ENCODE results near the gene ORM1. TPM values are rescaled to one million over a fixed set of nuclear protein-coding genes. Genes with fewer than 3 reads are reported as not detected.

The ORM1 gene
- total and polyA plus RNA-seq, 2 of the 8 experiments (the other 6 are each of a cell fraction or from before 2014, with no cell fraction given) = 0.32 TPM; not detected in 1

GRCh38 chr9:114278881-114279570 is 43.9 kb upstream of the ORM1 start:
- Histone ChIP-seq H3K23ac (ENCODE audit: insufficient read length) (no peak overlapping the region), H3K4me2 (ENCODE audit: insufficient read depth in 1 of 2, low read depth in 2 of 2, low read length in 2 of 2) (no peak overlapping the region), H3K79me1 (ENCODE audit: low read depth, low read length) (no peaks in the 10 kb centered on the region), H3K27me3 (replicated peaks in 1 of 4; ENCODE audit: control insufficient read depth in 3 of 4, extremely low read depth in 1 of 4, insufficient read depth in 3 of 4, low read length in 3 of 4) (no peaks in the 10 kb centered on the region), H2BK5ac (ENCODE audit: low read depth, low read length) (no peak overlapping the region), H3K9me3 (ENCODE audit: insufficient read depth in 2 of 2, low read depth in 1 of 2, low read length in 1 of 2) (no peaks in the 10 kb centered on the region), H3K4ac (replicated peaks; ENCODE audit: insufficient read length, low read depth, low read length) (no peak overlapping the region), H4K8ac (ENCODE audit: extremely low read depth, insufficient read depth, low read length) (no peak overlapping the region), H3K9ac (replicated peaks in 1 of 4; ENCODE audit: extremely low read depth in 1 of 4, low read depth in 3 of 4, low read length in 3 of 4) (no peak overlapping the region), H2BK120ac (replicated peaks; ENCODE audit: low read depth, low read length) (no peak overlapping the region), H3K23me2 (ENCODE audit: low read depth, low read length) (peaks cover 6% of the 10 kb centered on the region; the same call in 1 of the 2 replicates), H3K4me1 (replicated peaks in 1 of 4; ENCODE audit: control insufficient read depth in 3 of 4, insufficient read depth in 4 of 4, low read length in 3 of 4) (no peaks in the 10 kb centered on the region), H4K5ac (ENCODE audit: insufficient read length, low read depth, low read length) (no peak overlapping the region), H2AFZ (ENCODE audit: low read length) (no peak overlapping the region), H2BK15ac (ENCODE audit: low read length) (no peak overlapping the region), H3K27ac (ENCODE audit: low read depth, low read length) (no peak overlapping the region), H3K14ac (ENCODE audit: insufficient read length) (no peak overlapping the region), H3K36me3 (ENCODE audit: control insufficient read depth in 2 of 4, insufficient read depth in 4 of 4, low read length in 3 of 4) (no peaks in the 10 kb centered on the region; a peak in 1 of 8 replicates), H4K91ac (replicated peaks; ENCODE audit: insufficient read length, low read length) (no peak overlapping the region), H2BK12ac (ENCODE audit: low read depth, low read length) (no peak overlapping the region), H3K79me2 (ENCODE audit: control insufficient read depth in 1 of 2, insufficient read depth in 2 of 2, low read length in 2 of 2) (no peaks in the 10 kb centered on the region), H2BK20ac (ENCODE audit: low read length) (no peak overlapping the region), H3K56ac (replicated peaks; ENCODE audit: insufficient read length, low read depth, low read length) (no peak overlapping the region), H2AK5ac (ENCODE audit: low read depth, low read length) (no peak overlapping the region), H3K18ac (ENCODE audit: extremely low read depth, low read length) (no peak overlapping the region), H3K4me3 (ENCODE audit: extremely low read depth in 1 of 4, insufficient read depth in 2 of 4, low read depth in 3 of 4, low read length in 4 of 4) (no peak overlapping the region), H4K20me1 (replicated peaks in 1 of 2; ENCODE audit: control insufficient read depth in 1 of 2, insufficient read depth in 2 of 2, low read length in 2 of 2) (peaks cover 1 to 6% of the 10 kb centered on the region in 2 experiments)
- FAIRE-seq (no peak), DNase-seq (ENCODE audit: low read depth in 1 of 2, low spot score in 2 of 2) (peak in 1 of 2 experiments; percentile 28)
- 89% methylated on average over 14 of the region's 14 CpGs; no CpG with 5 or more reads in 1 of the 2 experiments for WGBS, 2 experiments (ENCODE audit: extremely low coverage in 1 of 2, insufficient coverage in 1 of 2, insufficient read length in 1 of 2, insufficient replicate concordance in 2 of 2, low coverage in 1 of 2, low lambda C conversion rate in 2 of 2, missing lambda C conversion rate in 1 of 2)
- ChIA-PET CTCF (ENCODE audit: partially characterized antibody) (interaction anchor here (0.6 to 2.0 kb wide), 7 partner anchors 12 to 171 kb away, joined by 3 to 8 read pairs (median 5); no protein-coding TSS in a partner anchor), POLR2A (ENCODE audit: partially characterized antibody) (no interaction called here)
- TF ChIP-seq SRF (IDR thresholded peaks at IDR 0.05; ENCODE audit: low read depth, low read length) = no peak
- TF ChIP-seq SP2 (IDR thresholded peaks at IDR 0.05; ENCODE audit: low read length) = no peak
- TF ChIP-seq E2F6 (IDR thresholded peaks at IDR 0.05) = no peak
- no peak for TF ChIP-seq ATF3 (IDR thresholded peaks at IDR 0.05; ENCODE audit: insufficient read depth, low read depth, low read length)
- no peak for TF ChIP-seq BRCA1 (IDR thresholded peaks at IDR 0.05; ENCODE audit: low read depth, low read length)
- TF ChIP-seq TCF12 (IDR thresholded peaks at IDR 0.05; ENCODE audit: low read depth, low read length) = no peak
- TF ChIP-seq SP1 (IDR thresholded peaks at IDR 0.05; ENCODE audit: low read depth, low read length) = no peak
- no peak for TF ChIP-seq HDAC2 (IDR thresholded peaks at IDR 0.05; ENCODE audit: borderline replicate concordance in 1 of 2, low read depth in 2 of 2, low read length in 2 of 2)
- TF ChIP-seq MAFK (IDR thresholded peaks at IDR 0.05; ENCODE audit: low read depth, low read length) = no peak
- no peak for TF ChIP-seq MAX (IDR thresholded peaks at IDR 0.05)
- no peak for TF ChIP-seq SIRT6 (IDR thresholded peaks at IDR 0.05; ENCODE audit: low read length)
- no peak for TF ChIP-seq EZH2 (IDR thresholded peaks at IDR 0.05; ENCODE audit: low read depth, low read length, severe bottlenecking)

Measured in H1 (cell line).